ENCODE measurements around the gene MEF2D.

GRCh38 chr1:156549831-156550230 is 49.3 kb upstream of the MEF2D start:
- TF ChIP-seq CTCF (conservative IDR thresholded peaks at IDR 0.05; ENCODE audit: low read length) (no peak), EZH2phosphoT487 (IDR thresholded peaks at IDR 0.05; ENCODE audit: borderline replicate concordance) (no peak)
